ENCODE data around the gene FAM20A.

FAM20A gene

DNA sequence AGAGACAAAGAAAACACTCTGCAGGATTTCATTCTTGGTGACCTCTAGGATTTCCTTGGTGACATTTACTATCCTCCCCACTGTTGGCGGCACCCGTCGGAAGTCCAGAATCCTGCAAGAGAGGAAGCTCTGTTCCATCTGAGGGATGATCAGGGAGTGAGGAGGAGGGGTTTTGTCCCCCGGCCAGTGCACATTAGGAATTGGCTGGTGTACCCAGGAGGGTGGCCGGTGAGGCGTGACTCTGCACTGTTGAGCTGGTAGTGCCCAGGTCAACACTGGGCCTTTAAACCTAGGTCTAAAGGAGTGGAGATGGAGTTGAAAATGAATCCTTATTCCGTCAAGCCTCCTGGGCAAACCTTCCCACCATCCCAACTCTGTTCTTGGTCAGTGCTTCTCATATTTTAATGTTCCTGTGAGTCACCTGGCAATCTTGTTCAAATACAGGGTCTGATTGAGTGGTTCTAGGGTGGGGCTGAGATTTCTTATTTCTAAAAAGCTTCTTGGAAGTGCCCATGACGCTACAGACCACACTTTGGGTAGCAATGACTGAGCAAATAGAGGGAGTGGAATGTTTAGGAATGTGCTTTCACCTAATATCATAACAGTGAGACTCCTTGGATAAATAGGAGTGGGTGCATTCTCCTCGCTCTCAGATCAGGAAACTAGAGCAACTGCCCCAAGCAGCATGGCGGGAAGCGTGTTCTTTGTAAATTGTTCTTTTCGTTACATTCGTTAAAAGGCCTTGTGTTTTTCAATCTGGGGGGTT lies 58.3 kb downstream of the FAM20A start:
- Histone ChIP-seq H3K4me3 (ENCODE audit: severe bottlenecking) (no peak overlapping the region), H3K36me3 (ENCODE audit: low read depth) (peaks cover 7% of the 10 kb centered on the region), H3K27ac (ENCODE audit: poor library complexity, severe bottlenecking) (peak overlapping the region; percentile 38), H3K27me3 (ENCODE audit: insufficient read depth, poor library complexity, severe bottlenecking) (no peaks in the 10 kb centered on the region), H3K9me3 (ENCODE audit: severe bottlenecking) (no peaks in the 10 kb centered on the region), H3K4me1 (ENCODE audit: insufficient read depth, poor library complexity, severe bottlenecking) (peaks cover 4% of the 10 kb centered on the region)
- peak; percentile 75 for ATAC-seq (ENCODE audit: low read depth)
- no peak for DNase-seq (ENCODE audit: low spot score)
- TF ChIP-seq, protein P1, sequence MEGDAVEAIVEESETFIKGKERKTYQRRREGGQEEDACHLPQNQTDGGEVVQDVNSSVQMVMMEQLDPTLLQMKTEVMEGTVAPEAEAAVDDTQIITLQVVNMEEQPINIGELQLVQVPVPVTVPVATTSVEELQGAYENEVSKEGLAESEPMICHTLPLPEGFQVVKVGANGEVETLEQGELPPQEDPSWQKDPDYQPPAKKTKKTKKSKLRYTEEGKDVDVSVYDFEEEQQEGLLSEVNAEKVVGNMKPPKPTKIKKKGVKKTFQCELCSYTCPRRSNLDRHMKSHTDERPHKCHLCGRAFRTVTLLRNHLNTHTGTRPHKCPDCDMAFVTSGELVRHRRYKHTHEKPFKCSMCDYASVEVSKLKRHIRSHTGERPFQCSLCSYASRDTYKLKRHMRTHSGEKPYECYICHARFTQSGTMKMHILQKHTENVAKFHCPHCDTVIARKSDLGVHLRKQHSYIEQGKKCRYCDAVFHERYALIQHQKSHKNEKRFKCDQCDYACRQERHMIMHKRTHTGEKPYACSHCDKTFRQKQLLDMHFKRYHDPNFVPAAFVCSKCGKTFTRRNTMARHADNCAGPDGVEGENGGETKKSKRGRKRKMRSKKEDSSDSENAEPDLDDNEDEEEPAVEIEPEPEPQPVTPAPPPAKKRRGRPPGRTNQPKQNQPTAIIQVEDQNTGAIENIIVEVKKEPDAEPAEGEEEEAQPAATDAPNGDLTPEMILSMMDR (IDR thresholded peaks at IDR 0.05; ENCODE audit: poor library complexity, severe bottlenecking): no peak

DNA sequence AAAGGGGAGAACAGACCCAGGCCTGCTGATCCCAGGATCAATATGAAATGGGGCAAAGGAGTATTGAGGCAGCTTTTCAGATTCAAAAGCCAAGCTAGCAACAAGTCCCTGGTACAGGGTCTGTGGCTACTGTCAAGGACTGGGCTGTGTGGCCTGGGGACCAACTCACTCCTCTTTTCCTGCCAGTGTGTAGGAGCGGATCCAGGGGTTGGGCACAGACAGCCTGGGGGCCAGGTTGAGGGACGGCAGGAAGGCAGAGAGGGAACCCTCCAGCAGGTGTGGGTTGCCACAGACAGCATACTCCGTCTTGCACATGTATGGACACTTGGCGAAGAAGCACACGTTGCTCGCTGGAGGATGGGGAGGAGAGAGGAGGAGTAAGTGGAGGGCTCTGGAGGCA lies 59.4 kb downstream of the FAM20A start:
- Histone ChIP-seq H3K9me3 (ENCODE audit: severe bottlenecking) (no peaks in the 10 kb centered on the region), H3K36me3 (ENCODE audit: low read depth) (peaks cover 7% of the 10 kb centered on the region), H3K27me3 (ENCODE audit: insufficient read depth, poor library complexity, severe bottlenecking) (no peaks in the 10 kb centered on the region), H3K27ac (ENCODE audit: poor library complexity, severe bottlenecking) (peak overlapping the region; percentile 38), H3K4me1 (ENCODE audit: insufficient read depth, poor library complexity, severe bottlenecking) (peaks cover 4% of the 10 kb centered on the region), H3K4me3 (ENCODE audit: severe bottlenecking) (no peak overlapping the region)
- ATAC-seq (ENCODE audit: low read depth) (no peak), DNase-seq (ENCODE audit: low spot score) (no peak)
- TF ChIP-seq, protein P1 (IDR thresholded peaks at IDR 0.05; ENCODE audit: poor library complexity, severe bottlenecking): no peak

DNA sequence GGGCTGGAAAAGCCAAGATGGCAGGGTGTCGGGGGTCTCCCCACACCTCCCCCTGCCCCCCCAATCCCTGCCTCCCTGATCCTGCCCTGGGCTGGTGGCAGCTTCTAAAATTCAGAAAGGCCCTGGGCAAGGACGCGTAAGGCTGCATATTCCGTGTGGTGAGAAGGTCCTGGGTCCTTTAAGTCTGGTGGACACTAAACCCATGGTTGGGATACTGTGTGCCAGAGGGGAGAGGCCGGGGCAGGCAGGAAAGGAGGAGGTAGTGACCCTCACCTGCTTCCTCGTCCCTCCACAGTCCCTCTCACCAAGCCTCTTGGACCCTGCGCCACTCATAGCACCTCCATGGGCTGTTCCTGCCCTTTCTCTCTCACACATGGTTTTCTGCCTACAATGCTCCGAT lies 60.2 kb downstream of the FAM20A start:
- Histone ChIP-seq H3K36me3 (ENCODE audit: low read depth) (peaks cover 12% of the 10 kb centered on the region), H3K4me3 (ENCODE audit: severe bottlenecking) (no peak overlapping the region), H3K4me1 (ENCODE audit: insufficient read depth, poor library complexity, severe bottlenecking) (peaks cover 4% of the 10 kb centered on the region), H3K9me3 (ENCODE audit: severe bottlenecking) (no peaks in the 10 kb centered on the region), H3K27ac (ENCODE audit: poor library complexity, severe bottlenecking) (no peak overlapping the region), H3K27me3 (ENCODE audit: insufficient read depth, poor library complexity, severe bottlenecking) (no peaks in the 10 kb centered on the region)
- ATAC-seq (ENCODE audit: low read depth): no peak
- no peak for DNase-seq (ENCODE audit: low spot score)
- TF ChIP-seq, protein P1 (IDR thresholded peaks at IDR 0.05; ENCODE audit: poor library complexity, severe bottlenecking): no peak

DNA sequence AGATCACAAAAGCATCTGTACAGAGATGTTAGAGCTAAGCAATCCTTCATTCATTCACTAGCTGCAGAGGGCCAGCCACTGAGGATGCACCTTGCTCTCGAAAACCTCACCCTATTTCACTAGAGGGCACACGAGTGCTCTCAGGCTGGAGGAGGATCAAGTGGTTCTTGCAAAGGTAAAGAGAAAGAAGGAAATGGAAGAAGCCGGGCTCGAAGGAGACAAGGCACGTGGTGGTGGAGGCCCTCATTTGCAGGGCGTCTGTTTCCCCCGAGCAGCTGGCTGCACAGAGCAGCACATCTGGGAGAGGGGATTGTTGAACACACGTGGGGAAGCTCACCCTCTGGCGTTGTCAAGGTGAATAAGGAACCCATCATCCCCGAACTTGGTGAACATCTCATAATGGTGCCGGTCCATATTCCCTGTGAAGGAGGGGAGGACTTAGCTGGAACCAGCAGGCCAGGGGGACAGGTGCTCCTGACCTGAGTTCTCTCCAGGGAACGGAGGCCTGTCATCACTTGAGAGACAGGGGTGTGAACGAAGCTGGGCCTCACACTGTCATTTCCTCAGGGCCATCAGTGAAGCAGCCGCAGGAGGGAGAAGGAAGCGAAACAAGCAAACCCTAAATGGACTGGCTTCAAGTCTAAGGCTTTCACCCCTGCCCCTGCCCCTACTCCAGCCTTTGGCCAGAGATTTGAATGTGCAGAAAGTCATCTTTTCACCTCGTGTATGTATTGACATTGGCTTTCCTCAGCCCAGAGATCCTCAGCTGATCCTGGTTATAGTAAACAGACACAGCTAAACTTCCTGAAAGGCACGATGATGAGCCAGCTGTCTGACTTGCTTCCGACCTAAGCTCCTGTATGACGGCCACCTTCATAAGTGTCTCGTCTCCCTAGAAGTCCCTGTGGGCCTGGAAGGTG lies 61.4 kb downstream of the FAM20A start:
- no peaks in the 10 kb centered on the region for H3K27me3 ChIP-seq (ENCODE audit: insufficient read depth, poor library complexity, severe bottlenecking)
- TF ChIP-seq, protein P1 (IDR thresholded peaks at IDR 0.05; ENCODE audit: poor library complexity, severe bottlenecking): peak; percentile 32

More for the DNA sequence above, 61.4 kb downstream of the FAM20A start:
- no peak for ATAC-seq (ENCODE audit: low read depth)
- Histone ChIP-seq H3K27ac (ENCODE audit: poor library complexity, severe bottlenecking) (no peak overlapping the region), H3K36me3 (ENCODE audit: low read depth) (peaks cover 21% of the 10 kb centered on the region), H3K4me1 (ENCODE audit: insufficient read depth, poor library complexity, severe bottlenecking) (peaks cover 4% of the 10 kb centered on the region), H3K9me3 (ENCODE audit: severe bottlenecking) (no peaks in the 10 kb centered on the region), H3K4me3 (ENCODE audit: severe bottlenecking) (no peak overlapping the region)
- no peak for DNase-seq (ENCODE audit: low spot score)
